ENCODE measurements around the gene ZNHIT2.

ZNHIT2 gene

DNA sequence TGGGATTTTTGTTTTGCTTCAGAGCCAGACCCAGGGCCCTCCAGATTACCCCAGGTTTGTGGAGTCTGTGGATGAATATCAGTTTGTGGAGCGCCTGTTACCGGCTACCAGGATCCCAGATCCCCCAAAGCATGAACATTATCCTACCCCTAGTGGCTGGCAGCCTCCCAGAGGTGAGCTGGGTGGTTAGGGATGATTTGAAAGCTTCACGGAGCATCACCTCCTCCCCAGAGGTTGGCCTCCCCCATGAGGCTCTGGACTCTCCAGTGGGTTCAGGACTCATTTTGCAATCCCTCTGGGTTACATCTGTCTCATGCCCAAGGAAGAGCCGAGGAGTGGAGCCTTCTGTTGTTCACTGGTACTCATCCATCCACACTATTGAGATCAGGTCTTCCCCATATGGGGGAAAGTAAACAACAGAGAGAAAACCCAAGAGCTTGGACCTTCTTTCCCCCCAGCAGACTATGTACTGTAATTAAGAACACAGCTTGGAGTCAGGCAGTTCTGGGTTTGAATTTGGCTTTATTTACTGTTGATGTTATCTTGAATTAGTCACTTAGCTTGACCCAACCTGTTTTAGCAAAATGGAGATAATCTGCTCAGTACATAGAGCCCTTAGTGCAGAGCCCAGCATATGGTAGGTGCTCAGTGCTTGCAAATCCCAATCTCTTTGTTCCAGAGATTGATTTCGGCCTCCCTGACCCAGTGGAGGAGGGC lies 7.1 kb upstream of the ZNHIT2 start:
- H3K36me3 ChIP-seq (ENCODE audit: control insufficient read depth, insufficient read depth, low read length) = peaks cover 19% of the 10 kb centered on the region

DNA sequence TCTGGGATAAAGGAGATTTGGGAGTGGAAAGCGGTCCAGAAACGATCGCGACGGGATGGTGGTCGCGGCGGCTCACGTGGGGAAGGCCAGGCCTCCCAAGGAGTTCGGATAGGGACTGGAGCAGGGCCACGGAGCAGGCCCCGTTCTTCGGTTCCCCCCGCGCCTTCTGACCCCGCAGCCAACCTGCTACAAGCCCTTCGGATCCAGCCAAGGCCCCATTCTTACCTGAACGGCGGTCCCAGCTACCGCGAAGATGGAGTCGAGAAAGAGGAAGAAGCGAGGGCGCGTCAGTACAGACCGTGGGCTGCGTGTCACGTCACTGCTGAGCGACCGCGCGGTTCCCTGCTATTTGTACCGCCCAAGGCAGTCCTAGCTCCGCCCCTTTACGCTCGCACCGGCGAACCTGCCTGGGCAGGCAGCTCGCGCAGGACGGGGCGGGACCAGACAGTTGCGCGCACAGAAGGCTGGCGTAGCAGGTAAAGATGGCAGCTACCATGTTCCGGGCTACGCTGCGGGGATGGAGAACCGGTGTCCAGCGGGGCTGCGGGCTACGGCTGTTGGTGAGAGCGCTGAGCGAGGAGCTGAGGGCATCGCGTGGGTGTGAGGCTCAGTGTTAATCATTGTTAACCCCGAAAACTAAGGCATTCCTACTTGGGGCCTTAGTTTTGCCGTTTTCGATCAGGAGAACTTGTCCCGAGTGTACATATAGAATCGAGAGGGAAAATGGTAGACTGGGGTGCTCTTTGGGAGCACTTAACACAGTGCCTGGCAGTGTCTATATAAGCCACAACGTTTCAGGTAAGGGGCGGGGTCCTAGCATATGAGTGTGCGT lies 4.6 kb upstream of the ZNHIT2 start, which contains the start of the genes FAU and MRPL49:
FAU (minus strand) TSS at position 270 of the 832 bp plus-strand sequence. CDS start 321 bp downstream, outside the sequence.
MRPL49 (plus strand) TSS at position 457 of the 832 bp plus-strand sequence; CDS start at position 483, 26 bp downstream.
- peaks cover 28% of the 10 kb centered on the region for H3K79me2 ChIP-seq (ENCODE audit: control insufficient read depth, insufficient read depth, low read length)
- H3K23ac ChIP-seq (ENCODE audit: low read length) = no peak within 1 kb of the TSS
- peak within 1 kb of the TSS; percentile 97 for H3K56ac ChIP-seq (ENCODE audit: low read length)
- H2AK5ac ChIP-seq (ENCODE audit: low read length) = peak within 1 kb of the TSS; percentile 79
- peak within 1 kb of the TSS; percentile 89 for H3K4me2 ChIP-seq (ENCODE audit: low read length)
- no peaks in the 10 kb centered on the region for H3K27me3 ChIP-seq (ENCODE audit: insufficient read depth, low read length, poor library complexity)
- H2BK15ac ChIP-seq (replicated peaks; ENCODE audit: low read depth) = no peak within 1 kb of the TSS
- DNase-seq = peak; percentile 98
- H3K18ac ChIP-seq (ENCODE audit: low read length) = peak within 1 kb of the TSS; percentile 29
- no peak within 1 kb of the TSS for H2BK120ac ChIP-seq (ENCODE audit: low read depth, low read length)
- peak within 1 kb of the TSS; percentile 95 for H3K9ac ChIP-seq (ENCODE audit: low read length)
- no peak within 1 kb of the TSS for H4K8ac ChIP-seq (ENCODE audit: low read depth, low read length)
- peak within 1 kb of the TSS; percentile 98 for H3K4me3 ChIP-seq (ENCODE audit: low read length)
- WGBS (ENCODE audit: extremely low coverage, insufficient coverage, low lambda C conversion rate) = no CpG with 5 or more reads among the region's 64 CpGs
- H2BK5ac ChIP-seq (ENCODE audit: low read length) = peak within 1 kb of the TSS; percentile 21
- H3K4me1 ChIP-seq (ENCODE audit: control insufficient read depth, low read depth, low read length) = peaks cover 4% of the 10 kb centered on the region
- H3K36me3 ChIP-seq (ENCODE audit: control insufficient read depth, insufficient read depth, low read length) = peaks cover 21% of the 10 kb centered on the region
- peak within 1 kb of the TSS; percentile 31 for H3K27ac ChIP-seq (ENCODE audit: low read depth, low read length)
- peaks cover 23% of the 10 kb centered on the region for H3K79me1 ChIP-seq (ENCODE audit: low read length)
- peak within 1 kb of the TSS; percentile 8 for H3K4ac ChIP-seq (ENCODE audit: low read depth, low read length)
- peak within 1 kb of the TSS; percentile 95 for H4K5ac ChIP-seq (ENCODE audit: low read length)

More for the DNA sequence above, 7.1 kb upstream of the ZNHIT2 start:
- no peak overlapping the region for H3K27ac ChIP-seq (ENCODE audit: low read depth, low read length)
- no peak overlapping the region for H4K5ac ChIP-seq (ENCODE audit: low read length)
- DNase-seq = no peak
- H3K4me1 ChIP-seq (ENCODE audit: control insufficient read depth, low read depth, low read length) = peaks cover 4% of the 10 kb centered on the region
- H3K4me2 ChIP-seq (ENCODE audit: low read length) = no peak overlapping the region
- no peak overlapping the region for H2AK5ac ChIP-seq (ENCODE audit: low read length)
- no peak overlapping the region for H3K56ac ChIP-seq (ENCODE audit: low read length)
- peaks cover 28% of the 10 kb centered on the region for H3K79me2 ChIP-seq (ENCODE audit: control insufficient read depth, insufficient read depth, low read length)
- H3K79me1 ChIP-seq (ENCODE audit: low read length) = peaks cover 23% of the 10 kb centered on the region
- no peak overlapping the region for H3K18ac ChIP-seq (ENCODE audit: low read length)
- no peak overlapping the region for H3K9ac ChIP-seq (ENCODE audit: low read length)
- H2BK5ac ChIP-seq (ENCODE audit: low read length) = no peak overlapping the region
- no peak overlapping the region for H4K8ac ChIP-seq (ENCODE audit: low read depth, low read length)
- no peak overlapping the region for H2BK15ac ChIP-seq (replicated peaks; ENCODE audit: low read depth)
- no peak overlapping the region for H3K4ac ChIP-seq (ENCODE audit: low read depth, low read length)
- H3K4me3 ChIP-seq (ENCODE audit: low read length) = no peak overlapping the region
- no peak overlapping the region for H3K23ac ChIP-seq (ENCODE audit: low read length)
- H3K27me3 ChIP-seq (ENCODE audit: insufficient read depth, low read length, poor library complexity) = no peaks in the 10 kb centered on the region
- no CpG with 5 or more reads among the region's 5 CpGs for WGBS (ENCODE audit: extremely low coverage, insufficient coverage, low lambda C conversion rate)
- no peak overlapping the region for H2BK120ac ChIP-seq (ENCODE audit: low read depth, low read length)

GRCh38 chr11:65121447-65121864 lies 4.0 kb upstream of the ZNHIT2 start:
- Histone ChIP-seq H3K27ac (ENCODE audit: low read depth, low read length) (no peak overlapping the region), H3K79me2 (ENCODE audit: control insufficient read depth, insufficient read depth, low read length) (peaks cover 31% of the 10 kb centered on the region), H3K36me3 (ENCODE audit: control insufficient read depth, insufficient read depth, low read length) (peaks cover 20% of the 10 kb centered on the region), H3K9ac (ENCODE audit: low read length) (peak overlapping the region; percentile 95), H3K18ac (ENCODE audit: low read length) (no peak overlapping the region), H3K23ac (ENCODE audit: low read length) (no peak overlapping the region), H4K5ac (ENCODE audit: low read length) (no peak overlapping the region), H3K4me2 (ENCODE audit: low read length) (peak overlapping the region; percentile 89), H3K56ac (ENCODE audit: low read length) (peak overlapping the region; percentile 95), H3K4me3 (ENCODE audit: low read length) (peak overlapping the region; percentile 98), H3K4ac (ENCODE audit: low read depth, low read length) (peak overlapping the region; percentile 8), H2AK5ac (ENCODE audit: low read length) (peak overlapping the region; percentile 79), H4K8ac (ENCODE audit: low read depth, low read length) (no peak overlapping the region), H3K27me3 (ENCODE audit: insufficient read depth, low read length, poor library complexity) (no peaks in the 10 kb centered on the region), H3K4me1 (ENCODE audit: control insufficient read depth, low read depth, low read length) (peaks cover 4% of the 10 kb centered on the region), H2BK5ac (ENCODE audit: low read length) (peak overlapping the region; percentile 20), H3K79me1 (ENCODE audit: low read length) (peaks cover 27% of the 10 kb centered on the region), H2BK15ac (replicated peaks; ENCODE audit: low read depth) (no peak overlapping the region), H2BK120ac (ENCODE audit: low read depth, low read length) (no peak overlapping the region)
- DNase-seq = peak; percentile 51
- no CpG with 5 or more reads among the region's 22 CpGs for WGBS (ENCODE audit: extremely low coverage, insufficient coverage, low lambda C conversion rate)

DNA sequence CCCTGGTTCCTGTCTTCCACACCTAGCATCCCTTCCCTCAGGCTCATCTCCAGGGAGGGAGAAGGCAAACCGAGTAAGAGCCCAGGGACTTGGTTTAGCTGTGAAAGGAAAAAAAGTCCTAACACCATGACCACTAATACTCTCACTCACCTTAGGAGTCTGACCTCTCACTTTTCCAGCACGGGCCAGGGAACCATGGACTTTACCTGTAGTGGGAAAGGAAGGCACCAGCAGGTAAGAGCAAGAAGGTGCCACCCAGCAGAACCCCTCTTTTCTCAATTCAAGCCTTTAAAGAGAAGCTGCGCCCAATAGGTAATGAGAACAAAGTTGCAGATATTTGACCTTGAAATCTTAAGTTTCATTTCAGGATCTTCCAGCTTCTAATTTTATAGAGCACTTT lies 3.3 kb upstream of the ZNHIT2 start:
- H3K4me3 ChIP-seq (ENCODE audit: low read length) = peak overlapping the region; percentile 98
- H3K79me2 ChIP-seq (ENCODE audit: control insufficient read depth, insufficient read depth, low read length) = peaks cover 34% of the 10 kb centered on the region
- no peak overlapping the region for H4K5ac ChIP-seq (ENCODE audit: low read length)
- WGBS (ENCODE audit: extremely low coverage, insufficient coverage, low lambda C conversion rate) = no CpG with 5 or more reads among the region's 3 CpGs
- no peak overlapping the region for H3K27ac ChIP-seq (ENCODE audit: low read depth, low read length)
- H2BK15ac ChIP-seq (replicated peaks; ENCODE audit: low read depth) = no peak overlapping the region
- H3K4ac ChIP-seq (ENCODE audit: low read depth, low read length) = no peak overlapping the region
- H2AK5ac ChIP-seq (ENCODE audit: low read length) = no peak overlapping the region
- H2BK5ac ChIP-seq (ENCODE audit: low read length) = no peak overlapping the region
- H3K18ac ChIP-seq (ENCODE audit: low read length) = no peak overlapping the region
- H4K8ac ChIP-seq (ENCODE audit: low read depth, low read length) = no peak overlapping the region
- H3K36me3 ChIP-seq (ENCODE audit: control insufficient read depth, insufficient read depth, low read length) = peaks cover 19% of the 10 kb centered on the region
- peaks cover 30% of the 10 kb centered on the region for H3K79me1 ChIP-seq (ENCODE audit: low read length)
- H3K4me1 ChIP-seq (ENCODE audit: control insufficient read depth, low read depth, low read length) = peaks cover 4% of the 10 kb centered on the region
- no peak for DNase-seq
- peak overlapping the region; percentile 95 for H3K9ac ChIP-seq (ENCODE audit: low read length)
- H3K4me2 ChIP-seq (ENCODE audit: low read length) = peak overlapping the region; percentile 89
- no peak overlapping the region for H3K23ac ChIP-seq (ENCODE audit: low read length)
- H3K56ac ChIP-seq (ENCODE audit: low read length) = peak overlapping the region; percentile 95
- no peak overlapping the region for H2BK120ac ChIP-seq (ENCODE audit: low read depth, low read length)
- H3K27me3 ChIP-seq (ENCODE audit: insufficient read depth, low read length, poor library complexity) = no peaks in the 10 kb centered on the region

DNA sequence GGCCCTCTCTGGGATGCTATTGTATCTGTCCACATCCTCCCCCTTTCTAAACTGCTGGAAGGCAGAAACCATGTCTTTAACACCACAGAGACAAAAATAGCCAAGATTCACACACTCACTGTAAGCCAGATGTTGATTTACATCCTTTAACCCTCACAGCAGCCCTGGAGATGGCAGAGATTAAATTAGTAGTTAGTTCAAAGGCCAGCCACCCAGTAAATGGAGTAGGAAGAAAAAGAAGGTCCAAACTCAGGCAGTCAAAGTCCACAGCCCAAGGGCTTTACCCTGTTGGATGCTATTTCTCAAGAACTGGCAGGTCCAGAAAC lies 2.1 kb upstream of the ZNHIT2 start:
- Histone ChIP-seq H3K79me1 (ENCODE audit: low read length) (peaks cover 31% of the 10 kb centered on the region), H3K4me1 (ENCODE audit: control insufficient read depth, low read depth, low read length) (peaks cover 4% of the 10 kb centered on the region), H3K4ac (ENCODE audit: low read depth, low read length) (no peak overlapping the region), H3K9ac (ENCODE audit: low read length) (peak overlapping the region; percentile 34), H3K56ac (ENCODE audit: low read length) (no peak overlapping the region), H3K23ac (ENCODE audit: low read length) (no peak overlapping the region), H3K36me3 (ENCODE audit: control insufficient read depth, insufficient read depth, low read length) (peaks cover 14% of the 10 kb centered on the region), H2BK15ac (replicated peaks; ENCODE audit: low read depth) (no peak overlapping the region), H3K27ac (ENCODE audit: low read depth, low read length) (no peak overlapping the region), H2BK5ac (ENCODE audit: low read length) (no peak overlapping the region), H3K18ac (ENCODE audit: low read length) (no peak overlapping the region), H4K8ac (ENCODE audit: low read depth, low read length) (no peak overlapping the region), H3K79me2 (ENCODE audit: control insufficient read depth, insufficient read depth, low read length) (peaks cover 34% of the 10 kb centered on the region), H3K4me3 (ENCODE audit: low read length) (no peak overlapping the region), H2AK5ac (ENCODE audit: low read length) (no peak overlapping the region), H3K4me2 (ENCODE audit: low read length) (no peak overlapping the region), H2BK120ac (ENCODE audit: low read depth, low read length) (no peak overlapping the region), H3K27me3 (ENCODE audit: insufficient read depth, low read length, poor library complexity) (no peaks in the 10 kb centered on the region), H4K5ac (ENCODE audit: low read length) (no peak overlapping the region)
- no peak for DNase-seq

Data from mesendoderm (in vitro differentiated cells).